ENCODE data around the gene SPEN.

- no peak for TF ChIP-seq CTCF (IDR thresholded peaks at IDR 0.05; ENCODE audit: low read length)
- TF ChIP-seq EZH2 (IDR thresholded peaks at IDR 0.05; ENCODE audit: borderline replicate concordance, low read length) = no peak
Measured at GRCh38 chr1:15931401-15931800, 83.9 kb downstream of the SPEN start.
